Ascending aorta (tissue), 2 donors: ENCODE data around the gene RPL34. TPM values are rescaled to one million over a fixed set of nuclear protein-coding genes. Genes with fewer than 3 reads are reported as not detected.
A peak's percentile ranks its signal among the peaks of the same experiment; 100 is the strongest.

Source experiments
- DNase-seq, 2 donors: peaks; one replicate each; pipeline ENCODE4 v3.0.0-alpha.2; 2019; ENCODE audit warnings: low spot score in 2 of 2
- H3K27ac ChIP-seq, 2 donors: fragments of 200-600 bp; sonication (generic); one replicate each; pipeline ENCODE4 v1.5.1; 2016 to 2017; ENCODE audit warnings: mild to moderate bottlenecking in 1 of 2
- H3K27me3 ChIP-seq: fragments of 200-600 bp; sonication (generic); one replicate; pipeline ENCODE4 v1.5.1; 2017
- H3K36me3 ChIP-seq, 2 donors: fragments of 200-600 bp; sonication (generic); one replicate each; pipeline ENCODE4 v1.5.1; 2016
- H3K4me1 ChIP-seq, 2 donors: fragments of 200-600 bp; sonication (generic); one replicate each; pipeline ENCODE4 v1.5.1; 2016 to 2017; ENCODE audit warnings: mild to moderate bottlenecking in 1 of 2
- H3K4me3 ChIP-seq, 2 donors: fragments of 200-600 bp; sonication (generic); one replicate each; pipeline ENCODE4 v1.5.1; 2016 to 2017; ENCODE audit warnings: mild to moderate bottlenecking in 1 of 2
- H3K9me3 ChIP-seq, 2 donors: fragments of 200-600 bp; sonication (generic); one replicate each; pipeline ENCODE4 v1.5.1; 2016
- CTCF ChIP-seq, 3 experiments: fragments of 200-600 bp in 2 of 3; fragments of 450-650 bp in 1 of 3; sonication (generic) in 2 of 3; IDR thresholded peaks; one replicate each; pipeline ENCODE4 v1.5.1; 2016 to 2019; ENCODE audit warnings: antibody characterized with exemption in 3 of 3, mild to moderate bottlenecking in 1 of 3, moderate library complexity in 1 of 3
- intact Hi-C: fragments of 100-400 bp; cut with DNase I; formaldehyde crosslinking; loops from one replicate; pipeline ENCODE4 v1.15.1; 2023
- total RNA-seq: library from RNA; depleted of rRNA; stranded (reverse); fragments of >200 nt; gene quantifications from one replicate; pipeline ENCODE4 v1.1.0, GENCODE V29; 2016

Gene RPL34
- total RNA-seq, 1 donor from 2014 or later, result 571 TPM

DNA sequence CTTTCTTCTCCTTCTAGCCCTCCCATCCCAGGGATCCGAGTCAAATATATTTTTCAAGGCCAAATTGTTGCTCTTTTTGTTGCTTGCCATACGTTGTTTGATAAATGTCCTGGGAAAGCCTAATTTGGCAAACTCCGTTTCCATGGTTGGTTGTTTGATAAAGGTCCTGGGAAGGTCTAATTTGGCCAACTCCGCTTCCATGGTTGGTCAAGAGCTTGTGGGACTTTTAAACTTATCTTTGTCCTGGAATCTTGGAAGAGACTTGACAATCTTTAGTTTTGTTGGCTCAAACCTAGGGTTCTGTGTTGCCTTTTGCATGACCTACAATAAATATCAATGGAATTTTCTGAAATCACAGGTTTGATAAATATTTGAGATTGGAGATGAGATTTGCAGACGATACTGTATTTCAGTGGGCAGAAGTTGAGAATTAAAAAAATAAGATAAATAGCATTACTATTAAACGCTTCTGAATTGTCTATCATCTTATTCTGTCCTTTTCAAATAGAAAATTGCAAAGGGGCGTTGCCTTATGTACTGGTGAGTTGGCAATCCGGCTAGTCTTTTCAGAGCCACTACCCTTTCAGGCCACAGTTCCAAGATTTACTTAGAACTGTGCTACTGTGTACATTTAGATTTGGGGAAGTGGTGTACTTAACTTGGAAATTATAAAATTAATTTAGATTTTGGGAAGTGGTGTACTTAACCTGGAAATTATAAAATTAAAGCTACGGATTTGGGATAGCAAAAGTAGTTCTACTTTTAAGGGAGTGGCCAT is 30.8 kb downstream of the RPL34 start:
- no peak for TF ChIP-seq CTCF (IDR thresholded peaks at IDR 0.05)
- Histone ChIP-seq H3K4me1 (peaks cover 0 to 9% of the 10 kb centered on the region in 2 donors), H3K36me3 (peaks cover 0 to 4% of the 10 kb centered on the region in 2 donors), H3K27ac (peak overlapping the region; percentile 81 to 82), H3K27me3 (no peaks in the 10 kb centered on the region), H3K9me3 (no peaks in the 10 kb centered on the region), H3K4me3 (peak overlapping the region; percentile 52 to 95)
- intact Hi-C loops, result loop anchor here (2.0 to 10.0 kb wide), 3 partner anchors 486 to 1166 kb away; partner anchors contain the start of genes CASP6, GAR1 and LEF1
- no peak for DNase-seq

DNA sequence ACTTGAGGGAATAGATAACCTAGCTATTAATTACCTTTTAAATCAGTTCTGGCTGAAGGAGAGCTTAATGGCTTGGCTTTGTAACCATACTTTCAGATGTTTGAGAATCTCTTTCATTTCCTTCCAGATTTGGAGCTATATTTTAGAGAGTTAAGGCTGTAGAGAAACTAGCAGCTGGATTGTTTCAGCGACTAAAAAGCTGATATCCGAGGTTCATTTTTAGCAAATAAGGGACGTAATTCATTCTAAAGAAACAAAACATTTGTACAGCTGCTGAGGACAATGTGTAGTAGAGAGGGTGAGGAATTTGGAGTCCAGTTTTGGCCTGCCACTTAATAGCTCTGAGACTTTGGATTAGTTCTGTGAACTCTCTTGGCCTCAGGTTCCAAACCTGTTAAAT is 42.3 kb downstream of the RPL34 start:
- H3K4me1 ChIP-seq, result no peaks in the 10 kb centered on the region
- no peaks in the 10 kb centered on the region for H3K27me3 ChIP-seq
- no peak for TF ChIP-seq CTCF (IDR thresholded peaks at IDR 0.05)
- intact Hi-C loops, result no loop called here
- no peaks in the 10 kb centered on the region for H3K9me3 ChIP-seq
- peaks cover 29 to 48% of the 10 kb centered on the region in 2 donors for H3K36me3 ChIP-seq
- DNase-seq, result no peak
- no peak overlapping the region for H3K4me3 ChIP-seq
- no peak overlapping the region for H3K27ac ChIP-seq

GRCh38 chr4:108674356-108674977 is 54.1 kb downstream of the RPL34 start:
- Histone ChIP-seq H3K36me3 (peaks cover 3% of the 10 kb centered on the region in 2 donors), H3K4me1 (no peaks in the 10 kb centered on the region), H3K27me3 (no peaks in the 10 kb centered on the region), H3K4me3 (no peak overlapping the region), H3K9me3 (no peaks in the 10 kb centered on the region), H3K27ac (no peak overlapping the region)
- TF ChIP-seq CTCF (IDR thresholded peaks at IDR 0.05), result no peak
- no peak for DNase-seq
- intact Hi-C loops, result no loop called here

Other genes starting within 250 kb of the RPL34 start
- gene OSTC, start 30.0 kb downstream of the RPL34 start, total RNA-seq, result 50.4 TPM
- not detected for gene ETNPPL, start 142.5 kb downstream of the RPL34 start, total RNA-seq